Measurements from ENCODE around the gene TMEM82.

The TMEM82 gene

GRCh38 chr1:15760520-15761211 is 18.4 kb downstream of the TMEM82 start (continued):
- TF ChIP-seq SP2 (tag by site-specific recombination; IDR thresholded peaks at IDR 0.05) (peak; percentile 63), ZFP41 (tag by site-specific recombination; IDR thresholded peaks at IDR 0.05; ENCODE audit: borderline replicate concordance) (no peak), ZNF350 (tag by site-specific recombination; IDR thresholded peaks at IDR 0.05) (no peak), ZNF843 (tag by site-specific recombination; IDR thresholded peaks at IDR 0.05) (no peak), ZNF660 (tag by site-specific recombination; IDR thresholded peaks at IDR 0.05) (no peak), ZNF280D (tag by site-specific recombination; IDR thresholded peaks at IDR 0.05) (no peak), ZNF324 (tag by site-specific recombination; IDR thresholded peaks at IDR 0.05) (no peak), ZBTB21 (tag by site-specific recombination; IDR thresholded peaks at IDR 0.05) (no peak), HOXD13 (CRISPR knock-in tag; IDR thresholded peaks at IDR 0.05; ENCODE audit: borderline replicate concordance) (no peak), GLI4 (tag by site-specific recombination; IDR thresholded peaks at IDR 0.05) (no peak), ZNF274 (IDR thresholded peaks at IDR 0.05; ENCODE audit: low read length) (no peak), ZNF274 (tag by site-specific recombination; IDR thresholded peaks at IDR 0.05; ENCODE audit: borderline replicate concordance) (no peak), ZFHX2 (tag by site-specific recombination; conservative IDR thresholded peaks at IDR 0.05) (peak; percentile 97), ZNF555 (tag by site-specific recombination; conservative IDR thresholded peaks at IDR 0.05) (no peak), ZBTB26 (tag by site-specific recombination; optimal IDR thresholded peaks at IDR 0.05) (no peak), ZNF214 (tag by site-specific recombination; IDR thresholded peaks at IDR 0.05; ENCODE audit: borderline replicate concordance) (no peak), ZNF48 (tag by site-specific recombination; IDR thresholded peaks at IDR 0.05) (no peak), YY2 (tag by site-specific recombination; IDR thresholded peaks at IDR 0.05) (no peak), SP7 (tag by site-specific recombination; IDR thresholded peaks at IDR 0.05) (0 out of 2 replicates have a peak, but pooled peaks have one; percentile 13), ZNF596 (tag by site-specific recombination; IDR thresholded peaks at IDR 0.05) (no peak), ZNF518A (tag by site-specific recombination; conservative IDR thresholded peaks at IDR 0.05; ENCODE audit: low read depth) (no peak), KLF16 (tag by site-specific recombination; IDR thresholded peaks at IDR 0.05) (no peak), GLIS2 (tag by site-specific recombination; IDR thresholded peaks at IDR 0.05) (peak; percentile 87), KLF10 (tag by site-specific recombination; IDR thresholded peaks at IDR 0.05) (no peak)
- TF ChIP-seq, protein P1, sequence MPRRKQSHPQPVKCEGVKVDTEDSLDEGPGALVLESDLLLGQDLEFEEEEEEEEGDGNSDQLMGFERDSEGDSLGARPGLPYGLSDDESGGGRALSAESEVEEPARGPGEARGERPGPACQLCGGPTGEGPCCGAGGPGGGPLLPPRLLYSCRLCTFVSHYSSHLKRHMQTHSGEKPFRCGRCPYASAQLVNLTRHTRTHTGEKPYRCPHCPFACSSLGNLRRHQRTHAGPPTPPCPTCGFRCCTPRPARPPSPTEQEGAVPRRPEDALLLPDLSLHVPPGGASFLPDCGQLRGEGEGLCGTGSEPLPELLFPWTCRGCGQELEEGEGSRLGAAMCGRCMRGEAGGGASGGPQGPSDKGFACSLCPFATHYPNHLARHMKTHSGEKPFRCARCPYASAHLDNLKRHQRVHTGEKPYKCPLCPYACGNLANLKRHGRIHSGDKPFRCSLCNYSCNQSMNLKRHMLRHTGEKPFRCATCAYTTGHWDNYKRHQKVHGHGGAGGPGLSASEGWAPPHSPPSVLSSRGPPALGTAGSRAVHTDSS (tag by site-specific recombination; IDR thresholded peaks at IDR 0.05): no peak
- TF ChIP-seq, protein P2, sequence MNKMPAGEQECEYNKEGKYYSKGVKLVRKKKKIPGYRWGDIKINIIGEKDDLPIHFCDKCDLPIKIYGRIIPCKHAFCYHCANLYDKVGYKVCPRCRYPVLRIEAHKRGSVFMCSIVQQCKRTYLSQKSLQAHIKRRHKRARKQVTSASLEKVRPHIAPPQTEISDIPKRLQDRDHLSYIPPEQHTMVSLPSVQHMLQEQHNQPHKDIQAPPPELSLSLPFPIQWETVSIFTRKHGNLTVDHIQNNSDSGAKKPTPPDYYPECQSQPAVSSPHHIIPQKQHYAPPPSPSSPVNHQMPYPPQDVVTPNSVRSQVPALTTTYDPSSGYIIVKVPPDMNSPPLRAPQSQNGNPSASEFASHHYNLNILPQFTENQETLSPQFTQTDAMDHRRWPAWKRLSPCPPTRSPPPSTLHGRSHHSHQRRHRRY (tag by site-specific recombination; IDR thresholded peaks at IDR 0.05): no peak
